A673 (cell line): ENCODE data around the gene CALN1. TPM values are rescaled to one million over a fixed set of nuclear protein-coding genes. Genes with fewer than 3 reads are reported as not detected.
"Not testable (repeated sequence)": the region's sequence is repeated elsewhere in the genome, so short reads cannot be mapped to it uniquely, and the experiment has no call there.

Experiments
- Bru-seq: library from RNA; stranded (reverse); fragments of 400-500 nt; gene quantifications from one replicate; lab custom pipeline; 2021; lab: Mats Ljungman, UMichigan
- BruChase-seq, 2 experiments: library from RNA; stranded (reverse); fragments of 400-500 nt; gene quantifications; one replicate each; lab custom pipeline; 2021; lab: Mats Ljungman, UMichigan
- BruUV-seq: library from RNA; stranded (reverse); fragments of 400-500 nt; replicated peaks from 2 replicates; lab custom pipeline; 2021; lab: Mats Ljungman, UMichigan
- CTCF ChIA-PET: fragments of 300-600 bp; sonication (Branson Sonifier 250); formaldehyde crosslinking; loops from one replicate; lab custom pipeline; 2022; ENCODE audit warnings: antibody characterized with exemption; lab: Charles Lee
- POLR2A ChIA-PET: fragments of 300-600 bp; sonication (Branson Sonifier 250); formaldehyde crosslinking; loops from one replicate; lab custom pipeline; 2022; ENCODE audit warnings: antibody characterized with exemption; ENCODE audit not compliant: low non-redundant PET; lab: Charles Lee
- DNase-seq: peaks from one replicate; pipeline ENCODE4 v3.0.0-alpha.2; 2015; ENCODE audit warnings: low spot score
- H3K27ac ChIP-seq: fragments of 200-600 bp; sonication (generic); 2 replicates; pipeline ENCODE4 v1.5.1; 2016; ENCODE audit warnings: mixed run types, low read depth, mild to moderate bottlenecking, mixed read lengths, antibody characterized with exemption, low read length; ENCODE audit not compliant: poor library complexity, severe bottlenecking
- H3K27me3 ChIP-seq: fragments of 200-600 bp; sonication (generic); replicated peaks from 2 replicates; pipeline ENCODE4 v1.6.1; 2017; ENCODE audit warnings: mixed run types, low read depth, mild to moderate bottlenecking, mixed read lengths, antibody characterized with exemption, low read length; ENCODE audit not compliant: insufficient read depth, poor library complexity
- H3K36me3 ChIP-seq: fragments of 200-600 bp; sonication (generic); 2 replicates; pipeline ENCODE4 v1.6.1; 2016; ENCODE audit warnings: mixed run types, mild to moderate bottlenecking, mixed read lengths, antibody characterized with exemption, low read length; ENCODE audit not compliant: insufficient read depth, poor library complexity, severe bottlenecking
- H3K4me1 ChIP-seq: fragments of 200-600 bp; sonication (generic); 2 replicates; pipeline ENCODE4 v1.6.1; 2017; ENCODE audit warnings: mixed run types, mild to moderate bottlenecking, mixed read lengths, antibody characterized with exemption, low read length; ENCODE audit not compliant: insufficient read depth, poor library complexity, severe bottlenecking
- H3K4me3 ChIP-seq: fragments of 200-600 bp; sonication (generic); 2 replicates; pipeline ENCODE4 v1.5.1; 2016; ENCODE audit warnings: low read depth, mixed run types, mild to moderate bottlenecking, mixed read lengths, low read length; ENCODE audit not compliant: poor library complexity, severe bottlenecking
- H3K9me3 ChIP-seq: fragments of 200-600 bp; sonication (generic); 2 replicates; pipeline ENCODE4 v1.6.1; 2016; ENCODE audit warnings: mixed run types, low read depth, mild to moderate bottlenecking, mixed read lengths, antibody characterized with exemption, low read length; ENCODE audit not compliant: poor library complexity, severe bottlenecking
- EZH2 ChIP-seq: fragments of 200-600 bp; sonication (generic); IDR thresholded peaks from 2 replicates; pipeline ENCODE4 v1.6.1; 2017; ENCODE audit warnings: borderline replicate concordance, low read depth, mild to moderate bottlenecking, mixed read lengths, antibody characterized with exemption, low read length; ENCODE audit not compliant: poor library complexity, severe bottlenecking
- intact Hi-C: fragments of 100-400 bp; cut with micrococcal nuclease; formaldehyde crosslinking; loops from one replicate; pipeline ENCODE4 v1.10.0; 2022; ENCODE audit not compliant: unreplicated experiment
- long read RNA-seq: library from polyadenylated mRNA; stranded (forward); transcript quantifications from one replicate; pipeline ENCODE4 v2.0.0, GENCODE V29; 2022
- total RNA-seq: library from RNA; stranded (reverse); gene quantifications from 2 replicates; pipeline ENCODE4 v1.2.3, GENCODE V29; 2021
- TF ChIP-seq, protein P1 (sequence below): fragments of 300-800, 200-600 bp; sonication (generic); conservative IDR thresholded peaks from 2 replicates; pipeline ENCODE4 v1.5.1; 2017; ENCODE audit warnings: low read depth, mild to moderate bottlenecking, antibody characterized with exemption, low read length, moderate library complexity, mixed read lengths

The CALN1 gene
- total RNA-seq (not detected in 2 replicates), Bru-seq, nascent RNA (percentile 8 among the genes with signal in this experiment), BruChase-seq, experiment 1, labeled RNA remaining after a 2-hour chase (percentile 13 among the genes with signal in this experiment), BruChase-seq, experiment 2, labeled RNA remaining after a 6-hour chase (percentile 17 among the genes with signal in this experiment)
- long read RNA-seq, result 0 reads

- H3K4me3 ChIP-seq, DNase-seq, H3K27me3 ChIP-seq, CTCF ChIA-PET, H3K36me3 ChIP-seq, H3K27ac ChIP-seq, H3K4me1 ChIP-seq, H3K9me3 ChIP-seq, intact Hi-C loops, BruUV-seq, POLR2A ChIA-PET: not testable (repeated sequence)
Measured at GRCh38 chr7:72412121-72412618, at the start of gene CALN1. Gene CALN1, minus strand, starts transcription at chr7:72412338.

DNA sequence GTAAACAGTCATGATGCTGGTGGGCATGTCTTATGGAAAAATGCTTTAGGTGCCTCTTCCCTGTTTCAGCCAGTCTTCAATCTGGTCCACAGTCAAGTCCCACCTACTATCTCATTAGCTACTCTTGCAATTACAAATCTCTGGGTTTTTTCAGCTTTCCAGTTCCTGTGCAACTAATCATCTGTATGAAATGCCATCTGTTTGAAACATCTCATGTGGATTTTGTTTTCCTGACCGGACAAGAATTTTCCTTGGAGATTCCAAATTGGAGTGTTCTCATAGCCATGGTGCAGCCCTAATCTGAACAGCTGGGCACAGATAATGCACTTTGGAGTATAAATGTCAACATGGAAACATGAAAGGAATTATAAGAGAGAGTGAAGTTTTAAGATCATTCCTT is 41.3 kb upstream of the CALN1 start:
- intact Hi-C loops, result no loop called here
- BruUV-seq, result no TSS peak
- H3K4me3 ChIP-seq, result no peak overlapping the region
- ChIA-PET CTCF (no interaction called here), POLR2A (no interaction called here)
- TF ChIP-seq, protein P1, sequence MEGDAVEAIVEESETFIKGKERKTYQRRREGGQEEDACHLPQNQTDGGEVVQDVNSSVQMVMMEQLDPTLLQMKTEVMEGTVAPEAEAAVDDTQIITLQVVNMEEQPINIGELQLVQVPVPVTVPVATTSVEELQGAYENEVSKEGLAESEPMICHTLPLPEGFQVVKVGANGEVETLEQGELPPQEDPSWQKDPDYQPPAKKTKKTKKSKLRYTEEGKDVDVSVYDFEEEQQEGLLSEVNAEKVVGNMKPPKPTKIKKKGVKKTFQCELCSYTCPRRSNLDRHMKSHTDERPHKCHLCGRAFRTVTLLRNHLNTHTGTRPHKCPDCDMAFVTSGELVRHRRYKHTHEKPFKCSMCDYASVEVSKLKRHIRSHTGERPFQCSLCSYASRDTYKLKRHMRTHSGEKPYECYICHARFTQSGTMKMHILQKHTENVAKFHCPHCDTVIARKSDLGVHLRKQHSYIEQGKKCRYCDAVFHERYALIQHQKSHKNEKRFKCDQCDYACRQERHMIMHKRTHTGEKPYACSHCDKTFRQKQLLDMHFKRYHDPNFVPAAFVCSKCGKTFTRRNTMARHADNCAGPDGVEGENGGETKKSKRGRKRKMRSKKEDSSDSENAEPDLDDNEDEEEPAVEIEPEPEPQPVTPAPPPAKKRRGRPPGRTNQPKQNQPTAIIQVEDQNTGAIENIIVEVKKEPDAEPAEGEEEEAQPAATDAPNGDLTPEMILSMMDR, result no peak
- TF ChIP-seq EZH2, result no peak
- H3K9me3 ChIP-seq, result peaks cover 8% of the 10 kb centered on the region
- no peaks in the 10 kb centered on the region for H3K36me3 ChIP-seq
- no peaks in the 10 kb centered on the region for H3K4me1 ChIP-seq
- no peak overlapping the region for H3K27ac ChIP-seq
- no peaks in the 10 kb centered on the region for H3K27me3 ChIP-seq
- DNase-seq, result no peak

DNA sequence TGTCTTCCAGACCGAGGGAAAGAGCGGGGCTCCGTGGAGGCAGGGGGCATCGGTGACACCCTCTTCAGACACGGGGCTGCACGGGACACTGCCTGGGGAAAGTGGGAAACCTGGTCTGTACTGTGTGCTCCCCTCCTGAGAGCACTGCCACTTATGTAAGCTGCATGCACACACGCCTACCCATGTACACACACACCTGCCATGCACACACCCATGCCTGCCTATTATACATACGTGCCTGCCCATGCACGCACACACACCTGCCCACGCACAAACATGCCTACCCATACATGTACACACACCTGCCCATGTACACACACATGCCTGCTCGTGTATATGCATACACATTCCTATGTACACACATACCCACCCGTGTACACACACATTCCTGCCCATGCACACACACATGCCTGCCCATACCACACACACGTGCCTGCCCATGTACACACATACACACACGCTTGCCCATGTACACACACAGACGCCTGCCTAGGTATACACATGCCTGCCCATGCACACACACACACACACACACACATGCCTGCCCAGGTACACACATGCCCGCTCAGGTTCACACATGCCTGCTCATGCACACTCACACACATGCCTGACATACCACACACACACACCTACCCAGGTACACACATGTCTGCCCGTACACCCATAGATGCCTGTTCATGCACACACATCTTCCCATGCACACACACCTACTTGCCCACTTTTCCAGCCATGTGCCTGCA is 35.5 kb upstream of the CALN1 start:
- Histone ChIP-seq H3K36me3 (no peaks in the 10 kb centered on the region), H3K27ac (no peak overlapping the region), H3K9me3 (peaks cover under 1% of the 10 kb centered on the region), H3K27me3 (peaks cover 36% of the 10 kb centered on the region), H3K4me1 (no peaks in the 10 kb centered on the region), H3K4me3 (no peak overlapping the region)
- intact Hi-C loops, result no loop called here
- CTCF ChIA-PET, result no interaction called here
- TF ChIP-seq EZH2, result no peak
- TF ChIP-seq, protein P1, result no peak
- BruUV-seq, result no TSS peak
- no peak for DNase-seq
- POLR2A ChIA-PET, result no interaction called here
